PFSK-1 (cell line): ENCODE measurements around the gene PPP1R9A.

Experiments
- FOXP2 ChIP-seq: optimal IDR thresholded peaks from 2 replicates; pipeline ENCODE3; 2011; ENCODE audit warnings: borderline replicate concordance, control low read depth, inconsistent platforms; ENCODE audit not compliant: insufficient read depth; ENCODE audit errors: extremely low read length, extremely low read depth
- POLR2AphosphoS5 ChIP-seq: IDR thresholded peaks from 2 replicates; pipeline ENCODE4 v1.6.1; 2012; ENCODE audit warnings: low read depth, mild to moderate bottlenecking, control low read depth, low read length, moderate library complexity
- REST ChIP-seq, 2 experiments: IDR thresholded peaks; 2 replicates each; pipeline versions ENCODE4 v1.6.1 to v1.8.0; 2011 to 2012; ENCODE audit warnings: low read depth in 2 of 2, low read length in 2 of 2, control low read depth in 1 of 2, inconsistent platforms in 1 of 2, mild to moderate bottlenecking in 1 of 2, moderate library complexity in 1 of 2; ENCODE audit not compliant: insufficient read depth in 1 of 2
- SIN3A ChIP-seq: IDR thresholded peaks from 2 replicates; pipeline ENCODE4 v1.6.1; 2012; ENCODE audit warnings: mild to moderate bottlenecking, low read length, moderate library complexity, borderline replicate concordance; ENCODE audit not compliant: insufficient read depth
- TAF1 ChIP-seq: IDR thresholded peaks from 2 replicates; pipeline ENCODE4 v1.6.1; 2012; ENCODE audit warnings: low read length, control low read depth, borderline replicate concordance; ENCODE audit not compliant: insufficient read depth

Gene PPP1R9A

DNA sequence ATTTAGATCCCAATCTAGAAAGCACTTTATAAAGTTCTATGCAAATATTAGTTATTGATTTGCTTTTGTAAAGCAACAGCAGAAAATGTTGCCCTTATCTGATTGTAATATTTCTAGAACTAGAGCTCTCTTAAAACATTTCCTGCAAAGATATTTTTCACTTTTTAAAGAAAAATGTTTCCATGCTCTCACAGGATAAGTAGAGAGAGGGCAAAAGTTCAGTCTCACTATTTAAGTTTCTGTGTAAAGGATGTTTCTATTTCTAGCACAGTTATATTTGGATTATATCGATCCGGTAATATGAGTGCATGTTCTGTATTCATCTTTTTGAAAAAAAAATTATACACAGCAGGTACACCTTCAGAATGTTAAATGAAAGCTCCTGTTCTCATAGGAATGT is 334.9 kb downstream of the PPP1R9A start:
- TF ChIP-seq REST (IDR thresholded peaks at IDR 0.05; ENCODE audit: insufficient read depth in 1 of 2, low read depth in 2 of 2, low read length in 2 of 2) (no peak), POLR2AphosphoS5 (no peak), FOXP2 (no peak), TAF1 (no peak), SIN3A (no peak)

GRCh38 chr7:95244616-95245015 is 337.2 kb downstream of the PPP1R9A start:
- TF ChIP-seq SIN3A (no peak), TAF1 (no peak), POLR2AphosphoS5 (no peak)

DNA sequence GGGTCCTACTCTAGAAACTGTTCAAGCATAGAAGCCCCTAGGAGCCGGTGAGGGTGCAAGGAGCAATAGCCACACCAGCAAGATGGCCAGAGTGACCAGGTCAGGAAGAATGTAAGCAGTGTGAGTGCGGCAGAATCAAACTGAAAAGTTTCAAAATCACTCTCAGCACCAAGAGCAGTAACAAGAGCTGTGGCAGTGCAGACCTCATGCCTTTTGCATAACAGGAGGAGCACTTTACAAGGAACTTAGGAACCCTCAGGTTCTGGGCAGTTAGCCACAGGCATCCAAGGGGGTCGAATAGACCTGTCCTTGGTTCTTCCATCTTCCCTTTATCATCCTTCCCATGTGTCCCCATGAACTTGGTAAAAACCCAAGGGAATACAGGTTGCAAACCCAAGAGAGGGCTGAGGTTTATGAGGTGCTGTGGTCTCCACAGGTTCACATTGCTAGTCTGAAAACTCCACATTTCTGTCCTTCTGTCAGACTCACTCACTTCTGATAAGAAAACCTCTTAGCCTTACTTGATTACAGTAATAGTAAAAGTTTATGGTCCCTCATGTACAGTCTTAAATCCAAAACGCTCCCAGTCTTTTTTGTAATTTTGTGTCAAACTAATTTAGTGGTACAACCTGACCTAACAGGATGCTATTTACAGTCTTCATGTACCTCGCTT is 338.6 kb downstream of the PPP1R9A start:
- TF ChIP-seq REST (IDR thresholded peaks at IDR 0.05; ENCODE audit: insufficient read depth in 1 of 2, low read depth in 2 of 2, low read length in 2 of 2), result no peak
- TF ChIP-seq FOXP2, result no peak
- TF ChIP-seq SIN3A, result no peak
- no peak for TF ChIP-seq TAF1
- no peak for TF ChIP-seq POLR2AphosphoS5

DNA sequence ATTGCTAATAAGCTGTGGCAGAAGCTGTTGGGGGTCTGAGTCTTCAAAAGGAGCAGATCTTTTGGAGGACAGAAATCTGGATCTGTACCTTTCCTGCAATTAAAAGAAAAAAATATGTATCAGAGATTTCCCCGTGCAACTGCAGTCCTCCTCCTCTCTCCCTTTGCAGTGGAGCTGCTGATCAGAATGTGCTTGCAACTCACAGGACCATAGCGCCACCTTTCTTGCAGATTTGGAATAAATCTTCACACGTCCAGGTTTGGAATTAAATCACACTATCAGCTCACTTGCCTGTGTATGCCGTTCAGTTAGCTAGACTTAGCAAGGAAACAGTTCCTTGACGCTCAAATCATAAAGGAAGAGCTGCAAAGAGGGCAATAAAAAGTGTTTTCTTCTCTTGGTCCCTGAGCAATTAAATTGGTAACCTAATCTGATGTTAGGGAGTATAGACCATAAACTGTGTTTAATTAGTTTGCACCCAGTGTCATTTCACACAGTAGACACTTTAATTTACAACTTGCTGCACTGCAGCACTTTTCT is 339.5 kb downstream of the PPP1R9A start:
- TF ChIP-seq TAF1 (no peak), POLR2AphosphoS5 (no peak), FOXP2 (no peak), REST (IDR thresholded peaks at IDR 0.05; ENCODE audit: insufficient read depth in 1 of 2, low read depth in 2 of 2, low read length in 2 of 2) (no peak), SIN3A (no peak)

DNA sequence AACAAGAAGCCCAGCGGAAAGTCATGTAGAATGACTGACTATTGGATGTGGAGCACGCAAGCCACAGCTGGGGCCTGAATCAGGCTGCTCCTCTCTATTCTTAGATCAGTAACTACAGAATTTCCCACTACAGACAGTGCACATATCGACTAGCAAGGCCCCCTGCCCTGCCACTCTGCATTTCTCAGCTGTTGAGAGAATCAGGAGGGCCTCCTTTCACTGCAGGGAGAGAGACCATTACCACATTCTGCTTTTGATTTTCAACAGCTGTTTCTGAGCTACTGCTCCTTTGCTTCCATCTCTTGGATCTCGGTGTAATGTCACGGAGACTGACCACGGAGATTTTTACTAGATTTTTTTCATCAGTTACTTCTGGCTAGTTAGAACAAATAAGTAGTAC is 343.2 kb downstream of the PPP1R9A start:
- no peak for TF ChIP-seq REST (IDR thresholded peaks at IDR 0.05; ENCODE audit: insufficient read depth in 1 of 2, low read depth in 2 of 2, low read length in 2 of 2)
- no peak for TF ChIP-seq TAF1
- TF ChIP-seq SIN3A, result no peak
- TF ChIP-seq POLR2AphosphoS5, result no peak
- TF ChIP-seq FOXP2, result no peak
